HK-2 (cell line): ENCODE results near the gene ZNF524.
"Not testable (repeated sequence)": the region's sequence is repeated elsewhere in the genome, so short reads cannot be mapped to it uniquely, and the experiment has no call there.

Source experiments
- DNase-seq: peaks from one replicate; pipeline ENCODE4 v3.0.0-alpha.2; 2018; ENCODE audit not compliant: unreplicated experiment

Gene ZNF524

GRCh38 chr19:55599842-55600661 lies at the start of gene ZNF524:
ZNF524 (plus strand) TSS chr19:55600288; CDS start chr19:55602113, 1,825 bp downstream.
- DNase-seq, result peak; percentile 91

DNA sequence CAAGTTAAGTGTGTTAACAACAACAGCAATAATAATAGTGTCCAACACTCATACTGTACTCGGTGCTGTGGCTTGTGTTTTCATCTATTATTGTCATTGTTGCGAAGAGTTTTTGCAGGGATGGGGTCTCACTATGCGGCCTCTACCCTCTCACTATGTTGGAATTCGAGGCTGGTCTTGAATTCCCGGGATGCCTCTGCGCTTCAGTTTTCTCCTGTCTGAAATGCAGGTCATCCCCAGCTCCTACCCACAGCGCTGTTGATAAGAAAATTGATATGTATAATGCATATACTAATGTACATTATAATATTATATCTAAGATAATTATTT lies 49.8 kb upstream of the ZNF524 start:
- no peak for DNase-seq

GRCh38 chr19:55552206-55552605 lies 47.9 kb upstream of the ZNF524 start:
- DNase-seq, result no peak

- DNase-seq, result peak; percentile 54
Observed at GRCh38 chr19:55552620-55553019, 47.5 kb upstream of the ZNF524 start.

DNA sequence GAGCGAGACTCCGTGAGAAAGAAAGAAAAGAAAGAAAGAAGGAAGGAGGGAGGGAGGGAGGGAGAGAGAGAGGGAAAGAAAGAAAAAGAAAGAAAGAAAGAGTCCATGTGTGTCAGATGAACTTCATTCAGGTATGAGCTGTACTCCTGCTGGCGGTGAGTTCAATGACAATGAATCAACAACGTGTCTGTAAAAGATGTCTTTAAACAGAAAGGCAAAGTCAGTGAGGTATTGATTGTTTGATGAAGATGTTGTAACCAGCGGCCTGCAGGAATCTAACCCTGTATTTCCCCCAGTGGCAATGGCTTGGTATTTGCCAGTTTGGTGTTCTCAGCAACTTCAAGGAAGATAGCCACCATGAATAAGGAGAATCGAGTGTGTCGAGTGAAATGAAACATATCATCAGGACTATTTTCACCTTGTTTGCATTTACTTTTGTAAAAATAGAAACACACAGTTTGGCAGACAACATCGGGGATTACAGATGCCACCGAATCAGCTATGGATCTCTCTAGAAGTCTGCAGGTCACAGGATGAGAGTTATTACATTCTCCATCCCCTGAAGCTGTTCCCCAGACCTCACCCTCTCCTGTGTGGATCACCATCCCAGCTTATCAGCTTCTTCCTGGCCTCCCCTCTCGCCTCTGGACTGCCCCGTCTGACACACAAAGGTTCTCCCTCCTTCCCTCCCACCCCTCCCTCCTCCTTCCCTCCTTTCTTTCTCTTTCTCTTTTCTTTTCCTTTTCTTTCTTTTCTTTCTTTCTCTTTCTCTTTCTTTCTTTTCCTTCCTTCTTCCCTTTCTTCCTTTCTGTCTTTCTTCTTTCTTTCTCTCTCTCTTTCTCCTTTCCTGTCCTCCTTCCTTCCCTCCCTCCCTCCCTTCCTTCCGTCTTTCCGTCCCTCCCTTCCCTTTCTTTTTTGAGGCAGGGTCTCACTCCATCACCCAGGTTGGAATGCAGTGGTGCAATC lies 46.6 kb upstream of the ZNF524 start:
- DNase-seq, result no peak

DNA sequence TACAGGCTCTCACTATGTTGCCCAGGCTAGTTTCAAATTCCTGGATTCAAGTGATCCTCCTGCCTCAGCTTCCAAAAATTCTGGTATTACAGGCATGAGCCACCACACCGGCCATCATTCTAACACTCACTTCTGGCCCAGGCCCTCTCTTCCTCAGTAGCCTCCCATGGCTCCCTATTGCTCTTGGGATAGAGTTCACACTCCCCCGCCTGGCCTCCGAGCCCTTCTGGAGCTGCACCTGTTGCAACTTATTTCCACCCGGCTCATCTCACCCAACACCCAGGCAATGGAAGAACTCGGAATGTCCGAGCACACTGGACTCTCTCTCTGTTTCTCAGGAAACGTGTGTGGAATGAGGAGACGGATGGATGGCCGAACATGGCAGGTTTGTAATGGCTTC lies 45.8 kb upstream of the ZNF524 start:
- no peak for DNase-seq

- DNase-seq, result no peak
Observed at GRCh38 chr19:55554741-55555152, 45.3 kb upstream of the ZNF524 start.

GRCh38 chr19:55559684-55560083 lies 40.4 kb upstream of the ZNF524 start:
- no peak for DNase-seq

DNA sequence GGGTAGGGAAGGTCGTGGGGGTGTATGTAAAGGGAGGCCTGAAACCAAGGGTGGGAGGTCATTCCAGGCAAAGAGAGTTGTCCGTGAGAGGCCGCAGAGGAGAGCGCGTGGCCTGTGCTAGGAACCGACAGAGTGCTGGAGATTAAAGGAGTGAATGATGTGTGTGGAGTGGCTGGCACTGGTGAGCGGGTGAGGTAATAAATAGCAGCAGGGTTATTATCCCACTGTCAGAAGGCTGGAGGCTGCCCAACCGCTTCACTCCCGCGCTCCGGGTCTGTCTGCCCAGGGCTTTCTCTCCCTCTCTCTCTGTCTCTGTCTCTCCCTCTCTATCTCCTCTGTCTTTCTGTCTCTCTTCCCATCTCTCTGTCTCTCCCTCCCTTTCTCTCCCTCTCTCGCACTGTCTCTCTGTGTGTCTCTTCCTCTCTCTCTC lies 36.8 kb upstream of the ZNF524 start:
- DNase-seq, result no peak

DNA sequence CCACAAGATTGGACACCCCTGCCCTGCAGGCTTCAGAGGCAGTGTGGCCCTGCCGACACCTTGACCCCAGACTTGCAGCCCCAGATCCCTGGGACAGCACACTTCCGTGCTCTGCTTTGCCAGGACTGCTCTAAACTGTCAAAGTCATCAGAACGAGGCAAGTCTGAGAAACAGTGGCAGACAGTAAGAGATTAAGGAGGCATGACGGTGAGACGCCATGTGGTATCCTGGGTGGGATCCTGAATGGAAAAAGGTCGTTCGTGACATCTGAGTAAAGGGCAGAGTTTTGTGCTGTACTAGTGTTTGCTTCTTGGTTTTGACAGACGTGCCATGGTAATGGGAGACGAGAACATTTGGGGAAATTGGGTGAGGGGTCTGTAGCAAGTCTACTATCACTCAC lies 33.3 kb upstream of the ZNF524 start:
- no peak for DNase-seq

GRCh38 chr19:55567708-55568328 lies 32.3 kb upstream of the ZNF524 start:
- no peak for DNase-seq

DNA sequence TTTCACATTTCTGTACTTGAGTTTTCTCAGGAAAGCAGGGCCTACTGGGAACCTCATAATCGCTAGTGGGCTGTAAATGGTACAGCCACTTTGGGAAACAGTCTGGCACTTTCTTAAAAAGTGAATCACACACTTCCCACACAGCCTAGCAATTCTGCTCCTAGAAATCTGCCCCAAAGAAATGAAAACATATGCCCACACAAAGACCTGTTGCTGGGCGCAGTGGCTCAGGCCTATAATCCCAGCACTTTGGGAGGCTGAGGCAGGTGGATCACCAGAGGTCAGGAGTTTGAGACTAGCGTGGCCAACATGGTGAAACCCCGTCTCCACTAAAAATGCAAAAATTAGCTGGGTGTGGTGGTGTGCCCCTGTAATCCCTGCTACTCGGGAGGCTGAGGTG lies 30.6 kb upstream of the ZNF524 start:
- DNase-seq, result not testable (repeated sequence)

GRCh38 chr19:55573929-55574328 lies 26.2 kb upstream of the ZNF524 start:
- not testable (repeated sequence) for DNase-seq

GRCh38 chr19:55576746-55577145 lies 23.3 kb upstream of the ZNF524 start:
- no peak for DNase-seq

GRCh38 chr19:55578031-55578760 lies 21.9 kb upstream of the ZNF524 start:
- DNase-seq, result no peak

DNA sequence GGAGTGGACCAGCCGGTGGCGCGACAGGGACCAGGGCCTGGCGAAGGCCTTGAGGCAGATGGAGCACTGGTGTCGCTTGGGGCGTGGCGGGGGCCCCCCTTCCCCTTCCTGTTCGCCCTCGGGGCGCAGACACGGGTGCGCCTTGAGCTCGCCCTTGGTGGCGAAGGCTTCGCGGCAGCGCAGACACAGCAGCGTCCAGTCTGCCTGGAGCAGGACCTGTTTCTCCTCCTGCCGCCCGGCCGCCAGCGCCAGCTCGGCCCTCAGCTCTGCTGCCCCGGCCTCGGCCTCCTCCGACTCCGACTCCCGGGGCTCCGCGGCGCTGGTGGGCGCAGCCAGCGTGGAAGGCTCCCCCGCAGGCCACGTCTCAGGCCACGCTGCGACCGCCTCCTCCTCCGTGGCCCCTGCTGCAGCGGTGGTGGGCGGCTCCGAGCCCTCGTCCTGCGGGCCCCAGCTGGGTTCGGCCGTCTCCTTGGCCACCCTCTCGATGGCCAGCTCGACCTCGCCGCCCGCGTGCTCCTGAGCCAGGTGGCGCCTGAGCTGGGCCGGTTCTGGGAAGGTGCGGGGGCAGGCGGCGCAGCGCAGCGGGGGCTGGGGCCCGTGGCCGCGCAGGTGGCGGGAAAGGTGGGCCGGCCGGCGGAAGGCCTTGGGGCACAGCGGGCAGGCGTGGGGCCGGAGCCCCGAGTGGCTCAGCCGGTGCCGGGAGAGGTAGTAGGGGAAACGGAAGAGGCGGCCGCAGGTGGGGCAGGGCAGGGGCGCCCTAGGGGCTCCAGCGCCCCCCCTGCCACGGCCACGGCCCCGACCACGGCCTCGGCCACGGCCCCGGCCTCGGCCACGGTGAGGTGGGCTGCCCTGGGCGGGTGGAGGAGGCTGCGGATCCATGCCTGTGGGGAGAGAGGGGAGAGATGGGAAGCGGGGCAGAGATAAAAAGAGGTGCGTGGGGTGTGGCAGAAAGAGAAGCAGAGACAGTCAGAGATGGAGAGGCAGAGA lies 21.0 kb upstream of the ZNF524 start:
- no peak for DNase-seq

GRCh38 chr19:55579766-55580621 lies 20.1 kb upstream of the ZNF524 start:
- peak; percentile 55 for DNase-seq

GRCh38 chr19:55580628-55581144 lies 19.4 kb upstream of the ZNF524 start, which contains the start of gene ZNF579:
ZNF579 (minus strand) TSS chr19:55580848; CDS start chr19:55579639, 1,209 bp downstream.
- peak; percentile 93 for DNase-seq
